ENCODE results near the gene RNF181.
"Not testable (repeated sequence)": the region's sequence is repeated elsewhere in the genome, so short reads cannot be mapped to it uniquely, and the experiment has no call there.

Gene RNF181

GRCh38 chr2:85614757-85615156 lies 19.2 kb downstream of the RNF181 start:
- DNase-seq (ENCODE audit: low spot score): not testable (repeated sequence)

GRCh38 chr2:85615413-85615728 lies 19.8 kb downstream of the RNF181 start:
- no peak for DNase-seq (ENCODE audit: low spot score)

GRCh38 chr2:85617723-85618122 lies 22.2 kb downstream of the RNF181 start:
- DNase-seq (ENCODE audit: low spot score): not testable (repeated sequence)

- no peak for DNase-seq (ENCODE audit: low spot score)
Measured at GRCh38 chr2:85619617-85620016, 24.1 kb downstream of the RNF181 start.

GRCh38 chr2:85621338-85621737 lies 25.8 kb downstream of the RNF181 start:
- no peak for DNase-seq (ENCODE audit: low spot score)

- no peak for DNase-seq (ENCODE audit: low spot score)
Measured at GRCh38 chr2:85623991-85624390, 28.4 kb downstream of the RNF181 start.

GRCh38 chr2:85628658-85629057 lies 33.1 kb downstream of the RNF181 start:
- no peak for DNase-seq (ENCODE audit: low spot score)

GRCh38 chr2:85631316-85631715 lies 35.8 kb downstream of the RNF181 start:
- no peak for DNase-seq (ENCODE audit: low spot score)

- DNase-seq (ENCODE audit: low spot score): no peak
Measured at GRCh38 chr2:85635011-85635410, 39.5 kb downstream of the RNF181 start.

GRCh38 chr2:85635636-85636035 lies 40.1 kb downstream of the RNF181 start:
- DNase-seq (ENCODE audit: low spot score): no peak

GRCh38 chr2:85642725-85643124 lies 47.2 kb downstream of the RNF181 start:
- no peak for DNase-seq (ENCODE audit: low spot score)

GRCh38 chr2:85644909-85645308 lies 49.4 kb downstream of the RNF181 start:
- no peak for DNase-seq (ENCODE audit: low spot score)

GRCh38 chr2:85646166-85646565 lies 50.6 kb downstream of the RNF181 start:
- DNase-seq (ENCODE audit: low spot score): no peak
